Mesendoderm (in vitro differentiated cells): ENCODE data around the gene CDC42SE1.
A peak's percentile ranks its signal among the peaks of the same experiment; 100 is the strongest.

Experiments
- DNase-seq: peaks from one replicate; pipeline ENCODE4 v3.0.0; 2013
- H2AK5ac ChIP-seq: 2 replicates; pipeline ENCODE4 v1.6.1; 2013; ENCODE audit warnings: low read length, inconsistent platforms
- H2BK120ac ChIP-seq: 2 replicates; pipeline ENCODE4 v1.6.1; 2013; ENCODE audit warnings: low read depth, mild to moderate bottlenecking, low read length, moderate library complexity, mixed read lengths
- H2BK15ac ChIP-seq: replicated peaks from 2 replicates; pipeline ENCODE4 v1.6.1; 2013; ENCODE audit warnings: low read depth, mild to moderate bottlenecking, moderate library complexity
- H2BK5ac ChIP-seq: 2 replicates; pipeline ENCODE4 v1.6.1; 2013; ENCODE audit warnings: low read length, inconsistent platforms
- H3K18ac ChIP-seq: 2 replicates; pipeline ENCODE4 v1.6.1; 2013; ENCODE audit warnings: mild to moderate bottlenecking, low read length, mixed read lengths
- H3K23ac ChIP-seq: one replicate; pipeline ENCODE4 v1.6.1; 2013; ENCODE audit warnings: low read length
- H3K27ac ChIP-seq: 2 replicates; pipeline ENCODE4 v1.5.1; 2013; ENCODE audit warnings: low read depth, mild to moderate bottlenecking, inconsistent platforms, low read length, moderate library complexity
- H3K27me3 ChIP-seq: 2 replicates; pipeline ENCODE4 v1.6.1; 2013; ENCODE audit warnings: low read length, control low read depth, mild to moderate bottlenecking, inconsistent platforms; ENCODE audit not compliant: insufficient read depth, poor library complexity
- H3K36me3 ChIP-seq: 2 replicates; pipeline ENCODE4 v1.6.1; 2013; ENCODE audit warnings: low read length, inconsistent platforms; ENCODE audit not compliant: control insufficient read depth, insufficient read depth
- H3K4ac ChIP-seq: one replicate; pipeline ENCODE4 v1.6.1; 2013; ENCODE audit warnings: low read depth, mild to moderate bottlenecking, low read length, moderate library complexity
- H3K4me1 ChIP-seq: 2 replicates; pipeline ENCODE4 v1.6.1; 2013; ENCODE audit warnings: low read depth, low read length, inconsistent platforms; ENCODE audit not compliant: control insufficient read depth
- H3K4me2 ChIP-seq: 2 replicates; pipeline ENCODE4 v1.6.1; 2013; ENCODE audit warnings: low read length
- H3K4me3 ChIP-seq: 2 replicates; pipeline ENCODE4 v1.5.1; 2013; ENCODE audit warnings: mild to moderate bottlenecking, low read length
- H3K56ac ChIP-seq: one replicate; pipeline ENCODE4 v1.6.1; 2013; ENCODE audit warnings: low read length
- H3K79me1 ChIP-seq: 2 replicates; pipeline ENCODE4 v1.6.1; 2013; ENCODE audit warnings: low read length, inconsistent platforms
- H3K79me2 ChIP-seq: 2 replicates; pipeline ENCODE4 v1.6.1; 2013; ENCODE audit warnings: mild to moderate bottlenecking, low read length; ENCODE audit not compliant: control insufficient read depth, insufficient read depth
- H3K9ac ChIP-seq: 2 replicates; pipeline ENCODE4 v1.6.1; 2013; ENCODE audit warnings: low read length, inconsistent platforms
- H4K5ac ChIP-seq: one replicate; pipeline ENCODE4 v1.6.1; 2013; ENCODE audit warnings: low read length
- H4K8ac ChIP-seq: one replicate; pipeline ENCODE4 v1.6.1; 2013; ENCODE audit warnings: low read depth, mild to moderate bottlenecking, control low read depth, low read length, moderate library complexity
- WGBS: extraction: QIAGEN DNeasy Blood & Tissue Kit; methylation state at CpG from one replicate; pipeline ENCODE4 v1.1.7; 2013; ENCODE audit warnings: low lambda C conversion rate, missing lambda C conversion rate; ENCODE audit not compliant: insufficient coverage; ENCODE audit errors: extremely low coverage; 5-methylcytosine and 5-hydroxymethylcytosine counted together

CDC42SE1 gene

DNA sequence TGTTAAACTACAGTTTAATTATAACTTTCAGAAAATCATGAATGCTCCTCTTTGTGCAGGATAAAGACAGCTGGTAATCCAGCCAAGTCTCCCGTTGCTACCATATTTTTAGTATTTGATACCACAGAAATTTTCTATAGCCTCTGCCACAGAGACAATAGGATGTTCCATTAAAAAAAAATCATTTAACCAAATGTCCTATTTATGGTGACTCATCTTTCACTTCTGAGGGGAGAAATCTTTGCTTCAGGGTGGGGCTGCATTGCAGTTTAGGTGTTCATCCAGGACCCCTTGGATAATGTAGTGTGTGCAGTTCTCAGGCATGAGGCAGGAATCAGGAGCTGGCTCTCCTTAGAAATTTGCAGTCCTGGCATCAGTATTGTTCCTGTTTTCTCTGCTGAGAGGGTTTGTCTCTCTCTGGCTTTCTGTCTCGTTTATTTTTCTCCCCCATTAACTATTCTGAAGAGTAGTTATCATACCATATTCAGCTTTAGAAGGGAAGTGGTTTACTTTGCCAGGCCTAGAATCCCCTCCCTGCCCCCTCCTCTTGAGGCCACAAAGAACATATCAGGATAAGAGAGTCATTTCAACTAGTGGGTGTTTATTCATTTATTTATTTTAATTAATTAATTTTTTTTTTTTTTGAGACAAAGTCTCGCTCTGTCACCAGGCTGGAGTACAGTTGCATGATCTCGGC lies 48.1 kb downstream of the CDC42SE1 start:
- Histone ChIP-seq H2AK5ac (no peak overlapping the region), H3K9ac (no peak overlapping the region), H4K5ac (no peak overlapping the region), H3K18ac (no peak overlapping the region), H3K79me2 (no peaks in the 10 kb centered on the region), H3K23ac (no peak overlapping the region), H3K27ac (no peak overlapping the region), H3K79me1 (peaks cover 2% of the 10 kb centered on the region), H3K56ac (no peak overlapping the region), H2BK15ac (no peak overlapping the region), H3K4me2 (no peak overlapping the region), H3K4ac (no peak overlapping the region), H3K27me3 (no peaks in the 10 kb centered on the region), H3K36me3 (no peaks in the 10 kb centered on the region), H2BK5ac (no peak overlapping the region), H3K4me3 (no peak overlapping the region), H2BK120ac (no peak overlapping the region), H3K4me1 (peaks cover under 1% of the 10 kb centered on the region), H4K8ac (no peak overlapping the region)
- no peak for DNase-seq
- WGBS: no CpG with 5 or more reads among the region's 4 CpGs

DNA sequence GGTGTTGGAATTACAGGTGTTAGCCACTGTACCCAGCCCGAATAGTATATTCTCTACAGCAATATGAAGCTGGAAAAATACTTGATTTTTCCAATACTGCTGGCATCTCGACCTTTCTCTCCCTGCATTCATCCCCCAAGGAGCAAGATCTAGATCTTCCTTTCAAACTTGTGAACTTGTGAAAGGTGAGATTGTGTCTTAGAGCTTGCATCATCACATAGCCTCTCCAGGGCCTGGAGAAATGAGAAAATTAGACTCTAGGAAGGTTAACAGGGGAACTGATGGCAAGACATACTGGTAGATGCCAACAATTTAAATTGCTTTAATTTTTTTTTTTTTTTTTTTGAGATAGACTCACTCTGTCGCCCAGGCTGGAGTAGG lies 49.1 kb downstream of the CDC42SE1 start:
- H3K56ac ChIP-seq: no peak overlapping the region
- no CpG with 5 or more reads among the region's 3 CpGs for WGBS

GRCh38 chr1:151009674-151010345 lies 49.6 kb downstream of the CDC42SE1 start:
- Histone ChIP-seq H3K36me3 (no peaks in the 10 kb centered on the region), H3K56ac (no peak overlapping the region), H3K4ac (no peak overlapping the region), H3K4me1 (peaks cover 7% of the 10 kb centered on the region), H2BK5ac (no peak overlapping the region), H3K79me2 (no peaks in the 10 kb centered on the region), H2BK15ac (no peak overlapping the region), H3K23ac (no peak overlapping the region), H3K4me3 (no peak overlapping the region), H2BK120ac (no peak overlapping the region), H4K5ac (no peak overlapping the region), H3K18ac (no peak overlapping the region), H3K79me1 (peaks cover 2% of the 10 kb centered on the region), H3K27ac (no peak overlapping the region), H4K8ac (no peak overlapping the region), H3K9ac (no peak overlapping the region), H3K27me3 (no peaks in the 10 kb centered on the region), H2AK5ac (no peak overlapping the region), H3K4me2 (no peak overlapping the region)
- WGBS: no CpG with 5 or more reads among the region's 8 CpGs
- DNase-seq: no peak

More for the DNA sequence above, 49.1 kb downstream of the CDC42SE1 start:
- Histone ChIP-seq H3K4me1 (peaks cover 7% of the 10 kb centered on the region), H3K4me3 (no peak overlapping the region), H3K79me2 (no peaks in the 10 kb centered on the region), H4K8ac (no peak overlapping the region), H2BK5ac (no peak overlapping the region), H4K5ac (no peak overlapping the region), H3K18ac (no peak overlapping the region), H3K9ac (no peak overlapping the region), H2AK5ac (no peak overlapping the region), H3K4ac (no peak overlapping the region), H3K4me2 (no peak overlapping the region), H3K23ac (no peak overlapping the region), H2BK15ac (no peak overlapping the region), H3K27me3 (no peaks in the 10 kb centered on the region), H2BK120ac (no peak overlapping the region), H3K27ac (no peak overlapping the region), H3K79me1 (peaks cover 2% of the 10 kb centered on the region), H3K36me3 (no peaks in the 10 kb centered on the region)
- no peak for DNase-seq

- Histone ChIP-seq H3K9ac (peak overlapping the region; percentile 87), H3K36me3 (no peaks in the 10 kb centered on the region), H3K27ac (no peak overlapping the region), H3K79me2 (no peaks in the 10 kb centered on the region), H2BK120ac (no peak overlapping the region), H4K5ac (no peak overlapping the region), H2BK15ac (no peak overlapping the region), H3K4me2 (peak overlapping the region; percentile 61), H3K27me3 (no peaks in the 10 kb centered on the region), H3K18ac (no peak overlapping the region), H3K4me1 (peaks cover 7% of the 10 kb centered on the region), H3K4me3 (peak overlapping the region; percentile 93), H3K4ac (no peak overlapping the region), H2AK5ac (no peak overlapping the region), H2BK5ac (no peak overlapping the region), H4K8ac (no peak overlapping the region), H3K56ac (peak overlapping the region; percentile 97), H3K79me1 (peaks cover 2% of the 10 kb centered on the region), H3K23ac (no peak overlapping the region)
- no CpG with 5 or more reads among the region's 3 CpGs for WGBS
- DNase-seq: no peak
Measured at GRCh38 chr1:151009206-151009587, 50.2 kb downstream of the CDC42SE1 start.

- DNase-seq: peak; percentile 99
- H3K4me2 ChIP-seq: peak within 1 kb of the TSS; percentile 61
- peak within 1 kb of the TSS; percentile 87 for H3K9ac ChIP-seq
- H3K27ac ChIP-seq: no peak within 1 kb of the TSS
- peak within 1 kb of the TSS; percentile 93 for H3K4me3 ChIP-seq
- no peak within 1 kb of the TSS for H2BK15ac ChIP-seq
- H3K4me1 ChIP-seq: peaks cover 7% of the 10 kb centered on the region
- H3K56ac ChIP-seq: peak within 1 kb of the TSS; percentile 97
- H2AK5ac ChIP-seq: no peak within 1 kb of the TSS
- peak within 1 kb of the TSS; percentile 43 for H2BK5ac ChIP-seq
- no CpG with 5 or more reads among the region's 69 CpGs for WGBS
- H4K8ac ChIP-seq: no peak within 1 kb of the TSS
- H3K18ac ChIP-seq: no peak within 1 kb of the TSS
- H4K5ac ChIP-seq: no peak within 1 kb of the TSS
- no peaks in the 10 kb centered on the region for H3K79me2 ChIP-seq
- peaks cover 2% of the 10 kb centered on the region for H3K79me1 ChIP-seq
- no peaks in the 10 kb centered on the region for H3K27me3 ChIP-seq
- H2BK120ac ChIP-seq: no peak within 1 kb of the TSS
- H3K4ac ChIP-seq: no peak within 1 kb of the TSS
- H3K36me3 ChIP-seq: no peaks in the 10 kb centered on the region
- no peak within 1 kb of the TSS for H3K23ac ChIP-seq
Measured at GRCh38 chr1:151008244-151009205, 50.9 kb downstream of the CDC42SE1 start, which contains the start of gene PRUNE1. Gene PRUNE1, plus strand, starts transcription at chr1:151008449. Its CDS starts 184 bp downstream, at chr1:151008633.
